ENCODE measurements around the gene NXN. TPM values are rescaled to one million over a fixed set of nuclear protein-coding genes. Genes with fewer than 3 reads are reported as not detected.

The NXN gene
- total RNA-seq, 4 donors from 2014 or later: 39.6 to 103 (median 59.1) TPM

DNA sequence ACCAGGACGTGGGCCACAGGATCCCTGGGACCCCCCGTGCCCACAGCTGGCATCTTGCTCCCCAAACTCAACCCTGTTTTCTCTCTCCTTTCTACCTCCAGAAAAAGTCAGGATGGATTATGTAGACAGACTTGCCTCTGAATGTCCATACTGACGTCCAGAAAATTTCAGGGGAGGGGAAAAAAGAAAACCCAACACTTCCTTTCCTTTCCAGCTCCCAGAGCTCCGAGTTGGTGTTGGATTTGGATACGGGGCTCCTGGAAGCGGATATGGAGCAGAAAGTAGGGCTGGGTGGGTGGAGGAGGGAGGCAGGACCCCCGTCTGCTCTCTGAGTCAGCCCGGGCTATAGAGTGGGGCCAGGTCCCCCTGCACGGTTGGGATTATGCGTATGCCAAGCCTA, 127.2 kb downstream of the NXN start:
- Histone ChIP-seq H3K4me1 (peaks cover 0 to 51% (median 6%) of the 10 kb centered on the region in 3 donors), H3K4me3 (no peak overlapping the region), H3K9me3 (no peaks in the 10 kb centered on the region), H3K27ac (peak overlapping the region in 2 of 4 donors; percentile 73 to 82), H3K36me3 (no peaks in the 10 kb centered on the region), H3K27me3 (no peaks in the 10 kb centered on the region)
- ATAC-seq: no peak
- TF ChIP-seq, protein P1, sequence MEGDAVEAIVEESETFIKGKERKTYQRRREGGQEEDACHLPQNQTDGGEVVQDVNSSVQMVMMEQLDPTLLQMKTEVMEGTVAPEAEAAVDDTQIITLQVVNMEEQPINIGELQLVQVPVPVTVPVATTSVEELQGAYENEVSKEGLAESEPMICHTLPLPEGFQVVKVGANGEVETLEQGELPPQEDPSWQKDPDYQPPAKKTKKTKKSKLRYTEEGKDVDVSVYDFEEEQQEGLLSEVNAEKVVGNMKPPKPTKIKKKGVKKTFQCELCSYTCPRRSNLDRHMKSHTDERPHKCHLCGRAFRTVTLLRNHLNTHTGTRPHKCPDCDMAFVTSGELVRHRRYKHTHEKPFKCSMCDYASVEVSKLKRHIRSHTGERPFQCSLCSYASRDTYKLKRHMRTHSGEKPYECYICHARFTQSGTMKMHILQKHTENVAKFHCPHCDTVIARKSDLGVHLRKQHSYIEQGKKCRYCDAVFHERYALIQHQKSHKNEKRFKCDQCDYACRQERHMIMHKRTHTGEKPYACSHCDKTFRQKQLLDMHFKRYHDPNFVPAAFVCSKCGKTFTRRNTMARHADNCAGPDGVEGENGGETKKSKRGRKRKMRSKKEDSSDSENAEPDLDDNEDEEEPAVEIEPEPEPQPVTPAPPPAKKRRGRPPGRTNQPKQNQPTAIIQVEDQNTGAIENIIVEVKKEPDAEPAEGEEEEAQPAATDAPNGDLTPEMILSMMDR (IDR thresholded peaks at IDR 0.05): no peak
- TF ChIP-seq POLR2A (IDR thresholded peaks at IDR 0.05) (no peak), POLR2AphosphoS5 (IDR thresholded peaks at IDR 0.05) (no peak), EP300 (IDR thresholded peaks at IDR 0.05) (no peak)
- WGBS, 2 donors (ENCODE audit: low coverage in 1 of 2): 93 to 100% methylated on average over 1 to 5 of the region's 10 CpGs

DNA sequence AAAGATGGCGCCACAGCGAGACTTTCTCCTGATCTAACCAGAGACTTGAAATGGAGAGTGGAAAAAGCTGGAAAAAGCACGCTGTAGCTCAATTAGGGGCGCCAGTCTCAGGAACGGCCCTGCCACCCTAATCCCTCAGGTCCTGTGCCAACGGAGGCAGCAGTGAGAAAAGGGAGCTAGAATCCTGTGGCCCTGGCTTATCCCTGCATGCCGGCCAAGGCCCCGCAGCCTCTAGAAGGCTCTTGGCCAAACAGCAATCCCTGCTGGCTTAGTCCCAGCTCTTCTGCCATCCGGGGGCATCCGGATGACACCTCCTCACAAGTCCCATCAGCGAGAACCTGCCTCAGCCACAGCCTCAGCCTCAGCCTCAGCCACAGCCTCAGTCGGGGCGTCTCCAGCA, 127.7 kb downstream of the NXN start:
- WGBS, 2 donors (ENCODE audit: low coverage in 1 of 2): 17 to 90% methylated on average over 2 to 7 of the region's 13 CpGs
- Histone ChIP-seq H3K27me3 (no peaks in the 10 kb centered on the region), H3K4me3 (no peak overlapping the region), H3K27ac (peak overlapping the region in 2 of 4 donors; percentile 73 to 82), H3K4me1 (peaks cover 0 to 55% (median 6%) of the 10 kb centered on the region in 3 donors), H3K9me3 (no peaks in the 10 kb centered on the region), H3K36me3 (no peaks in the 10 kb centered on the region)
- no peak for ATAC-seq
- TF ChIP-seq POLR2A (IDR thresholded peaks at IDR 0.05): no peak
- TF ChIP-seq POLR2AphosphoS5 (IDR thresholded peaks at IDR 0.05): peak; percentile 15

DNA sequence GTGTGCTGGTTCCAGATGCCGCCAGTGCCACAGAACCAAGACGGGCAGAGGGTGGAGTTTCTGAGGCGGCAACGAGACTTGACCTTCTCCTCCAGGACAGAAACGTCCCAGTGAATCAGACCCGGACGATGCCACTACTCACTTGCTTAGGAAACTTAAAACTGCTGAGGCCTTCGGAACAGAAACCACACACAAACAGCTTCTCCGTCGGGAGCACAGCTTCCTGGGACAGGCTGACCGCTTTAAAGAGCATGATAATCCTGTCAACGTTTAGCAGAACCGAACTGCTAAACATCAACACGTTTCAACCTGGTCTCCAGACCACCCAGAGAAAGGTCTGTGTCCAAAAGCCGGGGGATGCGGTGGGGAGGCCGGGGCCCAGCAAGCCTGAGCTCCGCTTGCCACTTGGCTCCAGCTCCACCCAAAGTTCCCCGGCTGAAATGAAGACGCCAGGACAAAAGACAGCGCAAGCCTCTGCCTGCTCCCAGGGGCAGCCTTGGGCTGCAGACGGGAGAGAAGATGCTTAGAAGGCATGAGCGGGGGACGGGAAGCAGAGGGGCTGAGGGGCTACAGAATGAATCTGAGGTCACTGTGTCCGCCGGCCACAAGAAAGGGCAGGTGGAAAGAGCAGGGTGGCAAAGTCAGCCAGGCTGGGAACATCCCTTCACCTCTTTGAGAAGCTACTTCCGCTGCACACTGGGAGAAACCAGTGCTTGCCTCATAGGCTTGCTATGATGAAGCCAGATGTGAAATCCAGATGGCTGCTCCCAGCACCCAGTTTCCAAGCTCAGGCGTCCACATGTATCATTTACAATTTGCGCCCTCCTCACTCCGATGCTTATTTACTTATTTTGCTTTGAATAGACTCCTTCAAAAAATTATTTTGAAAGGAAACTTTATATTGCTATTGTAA, 128.5 kb downstream of the NXN start:
- peak; percentile 42 for ATAC-seq
- H3K9me3 ChIP-seq: no peaks in the 10 kb centered on the region
- H3K4me3 ChIP-seq: peak overlapping the region in 1 of 2 donors; percentile 23
- no peaks in the 10 kb centered on the region for H3K36me3 ChIP-seq
- no peaks in the 10 kb centered on the region for H3K27me3 ChIP-seq
- H3K27ac ChIP-seq: peak overlapping the region in 3 of 4 donors; percentile 71 to 82 (median 73)
- WGBS, 2 donors (ENCODE audit: low coverage in 1 of 2): 46 to 48% methylated on average over 9 to 22 of the region's 30 CpGs
- TF ChIP-seq EP300 (IDR thresholded peaks at IDR 0.05) (no peak), POLR2AphosphoS5 (IDR thresholded peaks at IDR 0.05) (peak; percentile 53), POLR2A (IDR thresholded peaks at IDR 0.05) (no peak)
- TF ChIP-seq, protein P1 (IDR thresholded peaks at IDR 0.05): no peak
- peaks cover 0 to 64% (median 6%) of the 10 kb centered on the region in 3 donors for H3K4me1 ChIP-seq

DNA sequence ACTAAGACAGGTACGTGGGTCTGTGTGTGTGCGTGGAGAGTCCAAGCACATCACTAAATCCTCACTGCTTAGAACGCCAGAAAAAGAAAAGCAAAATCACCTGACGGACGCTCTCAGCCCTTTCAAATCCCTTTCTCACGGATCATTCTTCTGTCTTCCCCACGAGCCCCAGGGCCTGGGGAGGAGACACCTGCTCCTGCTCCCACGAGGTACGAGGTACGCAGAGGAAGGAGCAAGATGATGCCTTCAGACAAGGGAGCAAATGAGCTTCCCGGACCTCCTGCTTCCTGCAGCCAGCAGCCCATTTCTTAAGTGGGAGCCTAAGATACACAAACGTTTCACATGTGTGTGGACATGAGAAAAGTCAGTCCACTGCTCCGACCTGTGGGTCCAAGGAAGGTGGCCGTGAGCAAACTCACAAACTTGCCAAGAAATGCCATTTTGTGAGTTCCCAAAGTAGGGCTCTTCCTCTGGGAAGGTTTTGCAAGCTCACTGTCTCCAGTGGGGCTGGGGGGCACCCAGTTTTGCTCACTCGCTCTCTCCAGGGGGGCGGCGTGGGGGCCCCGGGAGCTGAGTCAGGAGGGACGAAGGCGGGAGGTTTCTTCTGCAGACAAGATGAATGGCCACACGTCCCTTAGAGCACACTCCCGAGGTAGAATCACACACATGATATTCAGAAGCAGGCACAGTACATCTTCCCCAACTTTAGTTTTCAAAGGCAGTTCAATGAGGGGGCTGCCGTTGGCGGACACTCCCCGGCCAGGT, 129.3 kb downstream of the NXN start:
- peaks cover 0 to 69% (median 6%) of the 10 kb centered on the region in 3 donors for H3K4me1 ChIP-seq
- no peaks in the 10 kb centered on the region for H3K9me3 ChIP-seq
- ATAC-seq: no peak
- no peaks in the 10 kb centered on the region for H3K36me3 ChIP-seq
- H3K27me3 ChIP-seq: no peaks in the 10 kb centered on the region
- peak overlapping the region in 1 of 2 donors; percentile 23 for H3K4me3 ChIP-seq
- TF ChIP-seq, protein P1 (IDR thresholded peaks at IDR 0.05): no peak
- TF ChIP-seq POLR2A (IDR thresholded peaks at IDR 0.05): no peak
- TF ChIP-seq EP300 (IDR thresholded peaks at IDR 0.05): no peak
- no peak for TF ChIP-seq POLR2AphosphoS5 (IDR thresholded peaks at IDR 0.05)
- WGBS, 2 donors (ENCODE audit: low coverage in 1 of 2): 75 to 87% methylated on average over 8 to 9 of the region's 25 CpGs
- H3K27ac ChIP-seq: peak overlapping the region in 3 of 4 donors; percentile 71 to 82 (median 73)

DNA sequence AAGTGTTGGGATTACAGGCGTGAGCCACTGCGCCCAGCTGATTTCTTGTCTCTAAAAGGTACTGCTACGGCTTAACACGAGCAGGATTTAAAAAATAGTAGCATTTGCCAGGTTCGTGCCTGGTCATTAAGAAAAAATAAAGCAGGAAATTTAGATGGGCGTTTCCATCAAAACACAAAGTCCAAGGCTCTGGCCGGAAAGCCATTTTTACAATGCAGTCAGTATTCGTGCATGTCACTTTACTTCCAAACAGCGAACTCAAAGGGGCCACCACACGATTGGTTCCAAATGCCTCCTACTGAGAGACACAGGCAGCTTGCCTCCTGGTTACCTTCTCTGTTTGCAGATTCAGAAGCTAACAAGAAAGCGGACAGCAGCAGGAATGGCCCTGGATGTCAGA, 131.2 kb downstream of the NXN start:
- Histone ChIP-seq H3K27ac (peak overlapping the region in 3 of 4 donors; percentile 82 to 83 (median 82)), H3K27me3 (no peaks in the 10 kb centered on the region), H3K36me3 (no peaks in the 10 kb centered on the region), H3K4me1 (peaks cover 0 to 69% (median 6%) of the 10 kb centered on the region in 3 donors), H3K9me3 (no peaks in the 10 kb centered on the region), H3K4me3 (no peak overlapping the region)
- WGBS, 2 donors (ENCODE audit: low coverage in 1 of 2): 91% methylated on average over 10 of the region's 11 CpGs; no CpG with 5 or more reads in 1 of the 2 donors
- ATAC-seq: no peak
- no peak for TF ChIP-seq POLR2AphosphoS5 (IDR thresholded peaks at IDR 0.05)
- no peak for TF ChIP-seq POLR2A (IDR thresholded peaks at IDR 0.05)
- TF ChIP-seq, protein P1 (IDR thresholded peaks at IDR 0.05): no peak
- no peak for TF ChIP-seq EP300 (IDR thresholded peaks at IDR 0.05)

All from gastroesophageal sphincter (tissue), 4 donors.